22Rv1 (cell line): ENCODE data around the gene TMC6.

Experiments
- CTCF ChIP-seq: fragments of 450-650 bp; IDR thresholded peaks from 2 replicates; pipeline ENCODE4 v1.5.1; 2017; ENCODE audit warnings: mild to moderate bottlenecking
- ZFX ChIP-seq: fragments of 450-650 bp; IDR thresholded peaks from 2 replicates; pipeline ENCODE4 v1.6.1; 2017; ENCODE audit warnings: antibody characterized with exemption, borderline replicate concordance

GRCh38 chr17:78075545-78075944, 53.0 kb downstream of the TMC6 start:
- TF ChIP-seq CTCF (no peak), ZFX (no peak)
